PC-3 (cell line): ENCODE measurements around the gene DSCAM.

Experiments used
- EZH2phosphoT487 ChIP-seq: fragments of 300-600 bp; sonication (generic); IDR thresholded peaks from 2 replicates; pipeline ENCODE4 v1.6.1; 2018; ENCODE audit warnings: mild to moderate bottlenecking, antibody characterized with exemption, low read length, borderline replicate concordance
- TF ChIP-seq, protein P1 (sequence below): fragments of 300-600 bp; sonication (generic); conservative IDR thresholded peaks from 2 replicates; pipeline ENCODE4 v1.5.1; 2017; ENCODE audit warnings: antibody characterized with exemption, low read depth, mild to moderate bottlenecking, low read length

GRCh38 chr21:40846103-40846502 lies 855 bp downstream of the DSCAM start:
- TF ChIP-seq EZH2phosphoT487 = no peak
- TF ChIP-seq, protein P1, sequence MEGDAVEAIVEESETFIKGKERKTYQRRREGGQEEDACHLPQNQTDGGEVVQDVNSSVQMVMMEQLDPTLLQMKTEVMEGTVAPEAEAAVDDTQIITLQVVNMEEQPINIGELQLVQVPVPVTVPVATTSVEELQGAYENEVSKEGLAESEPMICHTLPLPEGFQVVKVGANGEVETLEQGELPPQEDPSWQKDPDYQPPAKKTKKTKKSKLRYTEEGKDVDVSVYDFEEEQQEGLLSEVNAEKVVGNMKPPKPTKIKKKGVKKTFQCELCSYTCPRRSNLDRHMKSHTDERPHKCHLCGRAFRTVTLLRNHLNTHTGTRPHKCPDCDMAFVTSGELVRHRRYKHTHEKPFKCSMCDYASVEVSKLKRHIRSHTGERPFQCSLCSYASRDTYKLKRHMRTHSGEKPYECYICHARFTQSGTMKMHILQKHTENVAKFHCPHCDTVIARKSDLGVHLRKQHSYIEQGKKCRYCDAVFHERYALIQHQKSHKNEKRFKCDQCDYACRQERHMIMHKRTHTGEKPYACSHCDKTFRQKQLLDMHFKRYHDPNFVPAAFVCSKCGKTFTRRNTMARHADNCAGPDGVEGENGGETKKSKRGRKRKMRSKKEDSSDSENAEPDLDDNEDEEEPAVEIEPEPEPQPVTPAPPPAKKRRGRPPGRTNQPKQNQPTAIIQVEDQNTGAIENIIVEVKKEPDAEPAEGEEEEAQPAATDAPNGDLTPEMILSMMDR = no peak
